GM20431 (cell line): Measurements from ENCODE around the gene PFKFB1.
"Not testable (repeated sequence)": the region's sequence is repeated elsewhere in the genome, so short reads cannot be mapped to it uniquely, and the experiment has no call there.

Experiments used
- in situ Hi-C: fragments of 300-500 bp; cut with MseI, MboI; formaldehyde crosslinking; loops from one replicate; pipeline ENCODE4 v1.15.0; 2020; ENCODE audit warnings: low sequenced_read_pairs; ENCODE audit not compliant: unreplicated experiment

PFKFB1 gene

DNA sequence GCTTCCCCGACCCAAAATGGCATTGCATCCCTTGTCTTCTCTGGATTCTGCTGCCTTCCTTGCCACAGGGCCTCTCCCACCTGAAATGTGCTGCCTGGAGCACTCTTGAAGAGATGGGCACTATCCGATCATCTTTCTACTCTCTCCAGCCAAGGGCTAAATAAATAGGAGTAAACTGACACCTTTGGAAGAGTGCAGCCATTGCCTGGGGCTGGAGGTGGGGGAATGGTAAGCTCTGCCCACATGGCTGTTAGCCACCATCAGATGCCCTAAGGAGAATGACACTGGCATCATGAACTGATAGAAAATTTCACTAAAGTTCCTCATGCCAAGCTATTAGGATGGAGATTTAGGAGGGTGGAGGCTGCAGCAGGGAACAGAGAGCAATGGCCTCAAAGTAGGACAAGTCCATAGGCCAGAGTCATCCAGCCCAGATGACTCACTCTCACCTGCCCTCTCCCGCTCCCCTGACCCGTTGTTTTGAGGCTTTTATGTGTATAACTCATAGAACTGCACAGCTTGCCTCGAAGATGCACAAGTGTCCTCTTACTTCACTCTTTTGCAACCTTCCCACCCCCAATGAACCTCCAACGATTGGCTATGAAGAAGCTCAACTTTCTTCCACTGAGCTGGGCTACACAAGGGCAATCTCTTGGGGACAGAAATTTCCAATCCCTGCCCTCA, 822 bp upstream of the PFKFB1 start:
- in situ Hi-C loops = no loop called here

DNA sequence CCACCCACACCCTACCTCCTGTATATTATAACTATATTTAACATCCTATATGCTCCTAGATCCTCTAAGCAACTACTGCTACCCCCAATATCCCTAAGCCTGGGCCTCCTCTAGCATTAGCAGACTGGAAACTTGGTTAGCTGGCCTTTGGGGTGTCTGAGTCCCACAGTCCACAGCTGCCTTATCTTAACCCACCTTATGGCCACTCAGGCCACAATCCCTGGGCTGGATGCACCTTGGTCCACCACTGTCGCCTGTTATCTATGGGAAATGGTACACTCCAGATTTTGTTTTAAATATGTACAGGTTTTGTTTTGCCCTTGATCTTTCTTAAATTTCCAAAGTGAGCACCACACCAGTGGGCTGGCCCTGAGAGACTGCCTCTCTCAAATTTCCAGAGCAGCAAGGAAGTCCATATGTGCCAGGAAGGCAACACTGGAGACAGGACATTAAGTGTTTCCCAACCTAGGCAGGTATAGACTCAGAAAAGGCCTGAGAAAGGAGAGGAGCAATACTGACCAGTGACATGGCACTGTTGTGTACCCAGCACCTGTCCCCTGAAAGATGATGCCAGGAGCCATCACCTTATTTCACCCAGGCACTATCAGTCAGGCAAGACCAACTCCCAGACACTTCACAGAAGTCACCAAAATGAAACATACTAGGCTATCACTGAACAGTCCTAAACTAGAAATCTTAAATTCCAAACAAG, 921 bp downstream of the PFKFB1 start:
- in situ Hi-C loops = no loop called here

DNA sequence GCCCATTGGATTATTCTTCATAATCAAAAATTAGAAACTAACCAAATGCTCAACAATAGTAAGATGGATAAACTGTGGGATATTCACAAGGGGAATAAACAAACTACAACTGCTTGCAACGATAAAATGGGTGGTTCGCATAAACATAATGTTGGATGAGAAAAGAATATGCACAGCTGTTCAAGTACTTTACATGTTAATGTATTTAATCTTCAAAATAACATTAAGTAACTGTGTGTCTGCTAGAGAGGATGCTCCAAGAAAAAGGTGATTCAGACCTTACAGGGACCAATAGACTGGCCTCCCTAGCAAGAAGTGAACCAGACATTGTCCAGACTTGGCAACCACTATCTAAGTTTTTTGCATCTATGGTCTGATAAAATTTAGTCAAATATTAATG, 2.3 kb downstream of the PFKFB1 start:
- in situ Hi-C loops = no loop called here

GRCh38 chrX:54983306-54983705, 10.7 kb downstream of the PFKFB1 start:
- in situ Hi-C loops = not testable (repeated sequence)

- in situ Hi-C loops = no loop called here
Measured at GRCh38 chrX:54980334-54980733, 13.7 kb downstream of the PFKFB1 start.

GRCh38 chrX:54979432-54979831, 14.6 kb downstream of the PFKFB1 start:
- in situ Hi-C loops = no loop called here

GRCh38 chrX:54978448-54978847, 15.5 kb downstream of the PFKFB1 start:
- in situ Hi-C loops = no loop called here

DNA sequence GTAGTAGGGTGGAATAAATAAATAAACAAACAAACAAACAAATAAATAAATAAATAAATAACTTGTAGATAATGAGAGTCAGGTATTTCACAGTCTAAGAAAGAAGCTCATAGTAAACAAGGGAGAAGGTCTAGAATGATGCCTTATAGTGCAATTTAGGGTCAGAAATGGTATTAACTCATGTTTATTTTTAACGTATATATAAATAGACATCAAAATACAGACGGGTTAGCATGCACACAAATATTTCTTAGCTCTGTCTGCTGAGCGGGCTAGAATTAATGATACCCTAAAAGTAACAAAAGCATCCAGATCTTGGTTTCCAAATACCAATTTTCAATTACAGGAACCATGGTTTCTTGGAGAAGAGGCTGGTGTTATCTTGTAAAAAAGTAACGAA, 16.6 kb downstream of the PFKFB1 start:
- in situ Hi-C loops = no loop called here

GRCh38 chrX:54964766-54965497, 29.1 kb downstream of the PFKFB1 start:
- in situ Hi-C loops = no loop called here

- in situ Hi-C loops = no loop called here
Measured at GRCh38 chrX:54961750-54962149, 32.2 kb downstream of the PFKFB1 start.

- in situ Hi-C loops = no loop called here
Measured at GRCh38 chrX:54950730-54951375, 43.1 kb downstream of the PFKFB1 start.

GRCh38 chrX:54945224-54945623, 48.8 kb downstream of the PFKFB1 start:
- in situ Hi-C loops = no loop called here

GRCh38 chrX:54944816-54945215, 49.2 kb downstream of the PFKFB1 start:
- in situ Hi-C loops = no loop called here

DNA sequence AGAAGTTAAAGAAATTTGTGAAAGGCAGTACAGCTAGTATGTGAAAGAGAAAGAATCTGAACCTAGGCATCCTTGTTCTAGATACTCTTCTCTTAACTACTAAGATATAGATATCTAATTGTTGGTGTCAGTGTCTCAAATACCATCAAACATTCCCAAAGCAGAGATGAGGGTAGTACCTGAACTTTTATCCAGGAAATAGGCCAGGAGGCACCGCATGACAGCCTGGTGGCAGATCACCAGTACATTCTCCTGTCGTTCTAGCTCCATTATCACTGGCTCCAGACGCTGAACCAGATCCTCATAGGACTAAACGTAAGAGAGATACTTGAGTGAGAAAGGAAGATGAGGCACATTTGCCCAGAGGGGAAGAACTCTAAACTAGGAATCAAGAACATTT, 56.6 kb downstream of the PFKFB1 start:
- in situ Hi-C loops = no loop called here

DNA sequence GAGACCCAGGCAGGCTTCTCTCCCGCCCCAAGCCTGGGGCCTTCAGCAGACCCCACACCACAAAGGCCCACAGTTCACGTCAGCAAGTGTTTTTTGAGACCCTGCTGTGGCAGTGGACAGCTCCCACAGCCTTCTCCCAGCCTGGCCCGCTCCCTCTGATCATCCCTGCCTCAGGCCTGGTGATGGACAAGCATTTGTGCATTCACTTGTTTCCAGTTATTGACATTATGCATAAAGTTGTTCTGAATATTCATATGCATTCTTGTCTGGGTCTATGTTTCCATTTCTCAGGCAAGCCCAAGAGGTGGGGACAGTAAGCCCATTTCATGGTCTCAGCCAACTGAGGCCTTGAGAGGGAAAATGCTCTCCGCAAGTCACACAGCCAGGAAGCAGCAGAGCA, 58.7 kb downstream of the PFKFB1 start:
- in situ Hi-C loops = no loop called here

GRCh38 chrX:54934890-54935289, 59.1 kb downstream of the PFKFB1 start:
- in situ Hi-C loops = no loop called here

DNA sequence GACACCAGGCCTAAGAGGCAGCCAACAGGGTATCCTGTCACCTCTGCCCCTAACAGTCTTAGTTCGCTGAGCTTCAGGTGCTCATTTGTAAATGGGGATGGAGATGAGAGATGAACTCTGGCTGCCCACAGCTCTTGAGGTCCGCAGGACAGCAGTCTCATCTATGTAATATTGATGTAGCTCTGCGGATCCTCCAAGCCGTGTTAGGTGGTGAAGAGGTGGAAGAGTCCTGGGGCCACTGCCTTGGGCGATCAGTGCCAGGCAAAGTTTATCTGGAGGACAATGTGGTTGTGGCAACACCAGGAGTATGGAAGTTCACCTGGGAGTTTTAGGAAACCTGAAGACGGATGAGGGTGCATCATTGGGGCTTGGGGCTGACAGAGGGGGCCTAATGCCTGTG, 59.9 kb downstream of the PFKFB1 start:
- in situ Hi-C loops = no loop called here

GRCh38 chrX:54933150-54933826, 60.7 kb downstream of the PFKFB1 start:
- in situ Hi-C loops = no loop called here

- in situ Hi-C loops = no loop called here
Measured at GRCh38 chrX:54931107-54931506, 62.9 kb downstream of the PFKFB1 start.
